HAP-1 (cell line): ENCODE results near the gene POU5F2.

Experiments
- DNase-seq, 2 experiments: peaks; one replicate each; pipeline ENCODE4 v3.0.0-alpha.2; 2016 to 2020; ENCODE audit warnings: low spot score in 2 of 2
- H3K27me3 ChIP-seq: fragments of 250-450 bp; sonication (Bioruptor Pico); 2 replicates; pipeline ENCODE4 v1.5.1; 2020; ENCODE audit warnings: low read depth, mild to moderate bottlenecking, moderate library complexity
- H3K36me3 ChIP-seq: fragments of 250-450 bp; sonication (Bioruptor Pico); replicated peaks from 2 replicates; pipeline ENCODE4 v1.5.1; 2020; ENCODE audit warnings: mild to moderate bottlenecking
- H3K4me1 ChIP-seq: fragments of 250-450 bp; sonication (Bioruptor Pico); 2 replicates; pipeline ENCODE4 v1.5.1; 2020; ENCODE audit warnings: mild to moderate bottlenecking
- H3K4me3 ChIP-seq: fragments of 250-450 bp; sonication (Bioruptor Pico); 2 replicates; pipeline ENCODE4 v1.5.1; 2020; ENCODE audit warnings: mild to moderate bottlenecking, moderate library complexity
- H3K9me3 ChIP-seq: fragments of 250-450 bp; sonication (Bioruptor Pico); 2 replicates; pipeline ENCODE4 v1.5.1; 2020; ENCODE audit warnings: mild to moderate bottlenecking, moderate library complexity
- in situ Hi-C: fragments of 300-500 bp; cut with MboI; formaldehyde crosslinking; loops from 3 replicates; pipeline ENCODE4 v1.14.3; 2020; ENCODE audit warnings: low sequenced_read_pairs, inconsistent platforms, mixed read lengths

POU5F2 gene

GRCh38 chr5:93731987-93732386, 9.4 kb downstream of the POU5F2 start:
- no peak for DNase-seq
- no peaks in the 10 kb centered on the region for H3K36me3 ChIP-seq
- no peaks in the 10 kb centered on the region for H3K9me3 ChIP-seq
- H3K27me3 ChIP-seq, result no peaks in the 10 kb centered on the region
- in situ Hi-C loops, result no loop called here
- no peaks in the 10 kb centered on the region for H3K4me1 ChIP-seq
- H3K4me3 ChIP-seq, result no peak overlapping the region

DNA sequence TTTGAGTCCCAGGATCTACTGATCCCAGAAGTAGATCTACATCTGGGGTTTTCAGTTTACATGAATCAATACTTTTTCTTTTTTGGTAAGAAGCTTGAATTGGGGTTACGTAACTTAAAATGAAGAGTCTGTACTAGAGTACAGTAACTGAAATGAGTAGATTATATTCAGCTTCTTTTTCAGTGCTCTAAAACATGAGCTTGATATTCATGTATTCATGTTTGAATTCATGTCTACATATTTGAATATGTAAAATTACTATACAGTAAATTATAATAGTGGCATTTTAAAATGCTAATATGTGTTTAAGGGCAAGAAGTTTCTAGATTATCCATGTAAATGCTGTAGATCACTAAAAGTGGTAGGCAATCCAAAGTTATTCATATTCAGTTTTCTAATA, 14.8 kb downstream of the POU5F2 start:
- no peak for DNase-seq
- H3K27me3 ChIP-seq, result no peaks in the 10 kb centered on the region
- no peak overlapping the region for H3K4me3 ChIP-seq
- H3K9me3 ChIP-seq, result no peaks in the 10 kb centered on the region
- H3K36me3 ChIP-seq, result no peaks in the 10 kb centered on the region
- H3K4me1 ChIP-seq, result 0 out of 2 replicates have a peak, but pooled peaks cover 3% of the 10 kb centered on the region
- in situ Hi-C loops, result no loop called here

DNA sequence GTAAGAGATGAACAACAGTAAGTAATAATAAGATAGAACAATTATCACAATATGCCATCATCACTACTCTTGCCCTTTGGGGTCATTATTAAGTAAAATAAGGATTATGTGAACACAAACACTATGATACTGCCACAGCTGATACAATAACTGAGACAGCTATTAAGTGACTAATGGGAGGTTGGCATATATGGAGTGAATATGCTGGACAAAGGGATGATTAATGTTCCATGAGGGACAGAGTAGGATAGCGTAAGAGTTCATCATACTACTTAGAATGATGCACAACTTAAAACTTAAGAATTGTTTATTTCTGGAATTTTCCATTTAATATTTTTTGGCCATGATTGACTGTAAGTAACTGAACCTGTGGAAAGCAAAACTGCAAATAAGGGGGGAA, 16.6 kb downstream of the POU5F2 start:
- H3K36me3 ChIP-seq, result no peaks in the 10 kb centered on the region
- no peaks in the 10 kb centered on the region for H3K9me3 ChIP-seq
- no peak for DNase-seq
- H3K4me3 ChIP-seq, result no peak overlapping the region
- 0 out of 2 replicates have a peak, but pooled peaks cover 3% of the 10 kb centered on the region for H3K4me1 ChIP-seq
- in situ Hi-C loops, result no loop called here
- no peaks in the 10 kb centered on the region for H3K27me3 ChIP-seq

GRCh38 chr5:93723681-93724080, 17.7 kb downstream of the POU5F2 start:
- H3K4me1 ChIP-seq, result 0 out of 2 replicates have a peak, but pooled peaks cover 3% of the 10 kb centered on the region
- in situ Hi-C loops, result no loop called here
- no peak for DNase-seq

DNA sequence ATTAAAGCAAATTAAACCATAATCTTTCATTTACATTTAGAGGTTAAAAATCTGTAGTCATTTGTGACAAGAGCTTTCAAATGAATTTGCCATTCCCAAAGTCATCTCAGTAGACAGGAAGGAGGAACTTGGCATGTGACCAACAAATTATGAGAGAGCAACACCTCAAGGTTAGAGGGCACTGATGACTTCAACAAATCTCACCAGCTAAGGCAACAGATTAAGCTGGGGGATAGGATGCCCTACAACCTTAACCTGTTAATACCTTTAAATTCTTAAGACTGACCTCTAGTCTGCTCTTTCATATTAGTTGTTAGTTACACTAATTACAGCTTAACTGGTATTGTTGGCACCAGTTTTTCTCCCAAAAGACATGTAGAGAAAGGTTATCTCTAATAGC, 18.4 kb downstream of the POU5F2 start:
- in situ Hi-C loops, result no loop called here
- H3K4me1 ChIP-seq, result 0 out of 2 replicates have a peak, but pooled peaks cover 3% of the 10 kb centered on the region
- no peak for DNase-seq
- H3K27me3 ChIP-seq, result no peaks in the 10 kb centered on the region
- no peaks in the 10 kb centered on the region for H3K36me3 ChIP-seq
- no peaks in the 10 kb centered on the region for H3K9me3 ChIP-seq
- H3K4me3 ChIP-seq, result no peak overlapping the region

More at GRCh38 chr5:93723681-93724080, 17.7 kb downstream of the POU5F2 start:
- Histone ChIP-seq H3K36me3 (no peaks in the 10 kb centered on the region), H3K9me3 (no peaks in the 10 kb centered on the region), H3K27me3 (no peaks in the 10 kb centered on the region), H3K4me3 (no peak overlapping the region)

GRCh38 chr5:93722588-93722987, 18.8 kb downstream of the POU5F2 start:
- Histone ChIP-seq H3K36me3 (no peaks in the 10 kb centered on the region), H3K4me1 (0 out of 2 replicates have a peak, but pooled peaks cover 3% of the 10 kb centered on the region), H3K9me3 (no peaks in the 10 kb centered on the region), H3K27me3 (no peaks in the 10 kb centered on the region), H3K4me3 (no peak overlapping the region)
- in situ Hi-C loops, result no loop called here
- no peak for DNase-seq

GRCh38 chr5:93721511-93721910, 19.9 kb downstream of the POU5F2 start:
- Histone ChIP-seq H3K4me1 (0 out of 2 replicates have a peak, but pooled peaks cover 3% of the 10 kb centered on the region), H3K9me3 (no peaks in the 10 kb centered on the region), H3K36me3 (no peaks in the 10 kb centered on the region), H3K27me3 (no peaks in the 10 kb centered on the region), H3K4me3 (no peak overlapping the region)
- no peak for DNase-seq
- in situ Hi-C loops, result no loop called here

DNA sequence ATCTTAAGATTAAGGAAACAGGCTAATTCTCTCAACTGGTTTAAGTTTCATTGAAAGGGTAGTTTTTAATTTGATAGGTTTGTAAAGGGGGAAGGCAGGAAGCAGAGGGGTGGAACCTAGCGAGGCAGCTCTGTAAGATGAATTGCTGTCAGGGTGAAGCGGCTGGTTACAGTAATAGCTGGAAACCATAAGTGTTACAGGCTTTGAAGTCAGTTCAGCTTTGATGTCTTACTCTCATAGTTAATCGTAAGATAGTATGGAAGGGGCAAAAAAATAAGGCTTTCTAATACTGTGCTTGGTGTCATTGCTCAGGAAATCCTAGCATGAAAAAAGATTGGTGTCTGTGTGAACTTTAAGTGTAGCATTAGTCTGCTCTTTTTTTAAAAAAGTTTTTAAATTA, 20.3 kb downstream of the POU5F2 start:
- no peak for DNase-seq
- H3K27me3 ChIP-seq, result no peaks in the 10 kb centered on the region

DNA sequence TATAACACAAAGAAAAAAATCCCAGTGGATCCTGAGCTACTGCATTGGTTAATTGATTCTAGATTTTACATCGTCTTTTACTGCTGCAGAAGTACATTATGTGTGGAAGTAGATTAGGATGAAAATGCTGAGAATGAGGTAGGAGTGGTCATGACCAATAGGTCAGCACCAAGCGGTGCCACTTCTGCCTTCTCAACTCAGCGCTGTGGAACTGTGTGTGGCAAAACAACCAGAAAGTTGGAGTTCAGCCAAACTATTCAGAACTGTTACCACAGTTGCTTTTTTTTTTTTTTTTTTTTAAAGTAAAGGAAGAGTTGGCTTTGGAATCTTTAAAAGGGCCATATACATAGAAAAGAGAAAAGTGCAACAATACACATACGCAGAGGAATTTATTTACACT, 24.2 kb downstream of the POU5F2 start:
- H3K4me3 ChIP-seq, result no peak overlapping the region
- H3K36me3 ChIP-seq, result no peaks in the 10 kb centered on the region
- in situ Hi-C loops, result no loop called here
- no peaks in the 10 kb centered on the region for H3K27me3 ChIP-seq
- no peak for DNase-seq
- no peaks in the 10 kb centered on the region for H3K9me3 ChIP-seq
- H3K4me1 ChIP-seq, result no peaks in the 10 kb centered on the region

More for the DNA sequence above, 20.3 kb downstream of the POU5F2 start:
- in situ Hi-C loops, result no loop called here
- Histone ChIP-seq H3K4me1 (0 out of 2 replicates have a peak, but pooled peaks cover 3% of the 10 kb centered on the region), H3K36me3 (no peaks in the 10 kb centered on the region), H3K9me3 (no peaks in the 10 kb centered on the region), H3K4me3 (no peak overlapping the region)

DNA sequence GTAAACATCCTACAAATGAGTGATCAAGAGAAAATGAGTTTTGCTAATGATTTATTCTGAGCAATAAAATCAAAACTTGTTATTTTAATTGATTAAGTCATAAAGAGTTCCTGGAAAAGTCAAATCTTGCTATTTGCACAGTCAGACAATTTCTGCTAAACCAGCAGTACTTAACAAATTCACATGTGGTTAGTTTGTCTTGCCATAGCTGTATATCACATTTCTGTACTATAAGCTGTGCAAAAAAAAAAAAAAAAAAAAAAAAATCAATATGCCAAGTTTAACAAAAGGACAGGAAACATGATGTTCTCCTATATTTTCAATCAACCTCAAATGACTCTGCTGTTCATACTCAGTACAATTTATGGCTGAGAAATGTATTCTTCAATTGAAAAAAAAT, 24.9 kb downstream of the POU5F2 start:
- Histone ChIP-seq H3K4me3 (no peak overlapping the region), H3K27me3 (no peaks in the 10 kb centered on the region), H3K36me3 (no peaks in the 10 kb centered on the region), H3K4me1 (no peaks in the 10 kb centered on the region), H3K9me3 (no peaks in the 10 kb centered on the region)
- DNase-seq, result no peak
- in situ Hi-C loops, result no loop called here

DNA sequence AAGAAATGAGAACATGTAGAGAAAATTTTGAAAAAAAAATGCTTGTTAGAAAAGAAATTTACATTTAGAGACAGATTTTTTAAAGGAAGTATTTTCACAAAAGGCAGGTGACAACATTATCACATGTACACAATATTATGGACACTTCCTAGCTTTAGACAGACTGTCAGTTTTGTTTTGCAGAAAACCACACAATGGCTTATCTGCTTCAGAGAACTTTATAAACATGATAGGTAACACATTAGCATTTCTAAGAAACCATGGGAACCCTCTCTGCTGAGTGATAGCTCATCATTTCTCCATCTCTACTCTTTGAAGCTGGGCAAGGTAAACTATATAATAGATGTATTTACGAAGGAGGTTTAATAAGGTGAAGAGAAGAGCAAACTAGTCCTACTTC, 25.6 kb downstream of the POU5F2 start:
- in situ Hi-C loops, result no loop called here
- no peaks in the 10 kb centered on the region for H3K9me3 ChIP-seq
- H3K27me3 ChIP-seq, result no peaks in the 10 kb centered on the region
- no peak for DNase-seq
- H3K36me3 ChIP-seq, result no peaks in the 10 kb centered on the region
- H3K4me1 ChIP-seq, result no peaks in the 10 kb centered on the region
- H3K4me3 ChIP-seq, result no peak overlapping the region

DNA sequence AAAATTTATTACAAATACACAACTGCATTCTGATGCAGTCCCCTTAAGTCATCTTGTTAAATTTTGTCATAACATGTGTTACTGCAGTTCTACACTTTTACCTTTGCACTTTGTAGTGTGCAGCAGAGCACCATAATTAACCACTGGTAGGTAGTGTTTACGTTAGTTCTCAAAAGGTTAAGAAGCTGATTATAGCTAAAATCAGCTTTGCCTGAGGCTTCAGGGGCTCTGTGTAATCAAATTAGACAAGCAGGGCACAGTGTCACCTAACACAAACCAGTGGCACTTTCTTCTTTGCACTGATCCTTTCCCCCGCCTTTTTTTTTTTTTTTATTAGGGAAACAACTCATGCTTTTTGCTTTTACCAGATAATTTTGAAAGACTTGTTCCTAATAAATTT, 26.1 kb downstream of the POU5F2 start:
- Histone ChIP-seq H3K9me3 (no peaks in the 10 kb centered on the region), H3K4me3 (no peak overlapping the region), H3K27me3 (no peaks in the 10 kb centered on the region), H3K36me3 (no peaks in the 10 kb centered on the region), H3K4me1 (no peaks in the 10 kb centered on the region)
- in situ Hi-C loops, result no loop called here
- DNase-seq, result no peak

- H3K9me3 ChIP-seq, result no peaks in the 10 kb centered on the region
Observed at GRCh38 chr5:93708442-93708841, 33.0 kb downstream of the POU5F2 start.

DNA sequence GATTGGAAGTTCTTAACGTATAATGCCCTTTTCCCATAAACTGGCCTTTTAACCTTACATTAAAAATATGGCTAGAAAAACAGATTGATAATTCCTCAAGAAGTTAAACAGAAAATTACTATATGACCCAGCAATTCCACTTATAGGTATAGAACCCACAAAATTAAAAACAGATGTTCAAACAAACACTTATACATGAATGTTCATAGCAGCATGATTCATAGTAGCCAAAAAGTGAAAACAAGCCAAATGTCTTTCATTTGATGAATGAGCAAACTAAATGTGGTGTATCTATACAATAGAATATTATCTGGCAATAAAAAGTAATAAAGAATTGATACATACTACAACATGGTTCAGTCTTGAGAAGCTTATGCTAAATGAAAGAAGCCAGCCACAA, 35.5 kb downstream of the POU5F2 start:
- no peaks in the 10 kb centered on the region for H3K36me3 ChIP-seq
- in situ Hi-C loops, result no loop called here
- no peak overlapping the region for H3K4me3 ChIP-seq
- no peak for DNase-seq
- H3K27me3 ChIP-seq, result no peaks in the 10 kb centered on the region
- peaks cover 8% of the 10 kb centered on the region for H3K4me1 ChIP-seq
- no peaks in the 10 kb centered on the region for H3K9me3 ChIP-seq

More at GRCh38 chr5:93708442-93708841, 33.0 kb downstream of the POU5F2 start:
- Histone ChIP-seq H3K4me3 (no peak overlapping the region), H3K27me3 (no peaks in the 10 kb centered on the region), H3K4me1 (no peaks in the 10 kb centered on the region), H3K36me3 (no peaks in the 10 kb centered on the region)
- in situ Hi-C loops, result no loop called here
- no peak for DNase-seq

DNA sequence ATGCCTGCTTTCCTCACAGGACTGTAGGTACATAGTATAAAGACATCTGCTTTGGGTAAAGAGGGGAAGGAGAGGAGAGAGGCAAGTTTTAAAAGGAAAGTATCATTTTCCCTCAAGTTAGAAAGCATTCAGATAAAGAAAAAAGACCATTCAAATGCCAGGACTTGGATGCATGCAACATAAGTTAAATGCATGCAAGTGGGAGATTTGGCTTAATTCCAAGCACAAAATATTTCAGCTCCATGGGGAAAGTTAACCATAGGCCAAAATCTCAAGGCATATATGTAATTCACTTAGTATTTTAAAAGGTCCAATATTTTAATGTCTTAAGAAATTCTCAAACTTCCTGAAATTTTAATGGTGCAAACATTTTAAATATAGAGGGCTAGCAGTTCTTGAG, 36.4 kb downstream of the POU5F2 start:
- in situ Hi-C loops, result no loop called here
- H3K36me3 ChIP-seq, result no peaks in the 10 kb centered on the region
- no peaks in the 10 kb centered on the region for H3K9me3 ChIP-seq
- no peaks in the 10 kb centered on the region for H3K27me3 ChIP-seq
- no peak overlapping the region for H3K4me3 ChIP-seq
- peaks cover 8% of the 10 kb centered on the region for H3K4me1 ChIP-seq
- no peak for DNase-seq
